Right ventricle myocardium inferior (tissue), 1 donor: ENCODE measurements around the gene KRTAP10-10. TPM values are rescaled to one million over a fixed set of nuclear protein-coding genes. Genes with fewer than 3 reads are reported as not detected.
"Not testable (repeated sequence)": the region's sequence is repeated elsewhere in the genome, so short reads cannot be mapped to it uniquely, and the experiment has no call there.

Experiments used
- ATAC-seq: fragments of 200-7000 bp; cut with Tn5 transposase; one replicate; pipeline ENCODE4 v1.9.1; 2020; ENCODE audit warnings: mild to moderate bottlenecking, moderate library complexity
- DNase-seq: peaks from one replicate; pipeline ENCODE4 v3.0.0; 2021; ENCODE audit errors: missing footprints
- intact Hi-C: fragments of 100-400 bp; cut with DNase I; formaldehyde crosslinking; loops from one replicate; pipeline ENCODE4 v1.11.0; 2022
- total RNA-seq: library from RNA; stranded (reverse); fragmentation: NEBNext Ultra II Directional; extraction: Animal tissue kit (Norgen Biotek cat#: 25700); gene quantifications from one replicate; pipeline ENCODE4 v1.2.1, GENCODE V29; 2021
- donor health status: DM: no; HTN: yes; CAD: no; lungs with severe emphysema.

The KRTAP10-10 gene
- total RNA-seq, 1 donor from 2014 or later, result not detected

GRCh38 chr21:44617071-44617501, 20.1 kb upstream of the KRTAP10-10 start:
- peak; percentile 43 for DNase-seq
- intact Hi-C loops, result loop anchor here (10.0 kb wide), 1 partner anchor 128 kb away; no protein-coding TSS in a partner anchor

GRCh38 chr21:44618504-44618903, 18.7 kb upstream of the KRTAP10-10 start:
- ATAC-seq (peak; percentile 77), DNase-seq (peak; percentile 77)
- intact Hi-C loops, result loop anchor here (10.0 kb wide), 1 partner anchor 126 kb away; no protein-coding TSS in a partner anchor

More at GRCh38 chr21:44617071-44617501, 20.1 kb upstream of the KRTAP10-10 start:
- ATAC-seq, result no peak

- no peak for ATAC-seq
- intact Hi-C loops, result loop anchor here (10.0 kb wide), 1 partner anchor 126 kb away; no protein-coding TSS in a partner anchor
- DNase-seq, result no peak
These were observed 18.2 kb upstream of the KRTAP10-10 start for GRCh38 chr21:44618909-44619308.

- intact Hi-C loops, result loop anchor here (10.0 kb wide), 1 partner anchor 125 kb away; no protein-coding TSS in a partner anchor
- ATAC-seq, result no peak
- DNase-seq, result no peak
These were observed 17.3 kb upstream of the KRTAP10-10 start for GRCh38 chr21:44619886-44620285.

GRCh38 chr21:44623575-44623974, 13.6 kb upstream of the KRTAP10-10 start:
- DNase-seq (no peak), ATAC-seq (no peak)
- intact Hi-C loops, result no loop called here

GRCh38 chr21:44625756-44626155, 11.4 kb upstream of the KRTAP10-10 start:
- DNase-seq, result no peak
- intact Hi-C loops, result no loop called here
- no peak for ATAC-seq

GRCh38 chr21:44626262-44626661, 10.9 kb upstream of the KRTAP10-10 start:
- ATAC-seq (no peak), DNase-seq (no peak)
- intact Hi-C loops, result no loop called here

GRCh38 chr21:44626673-44627143, 10.4 kb upstream of the KRTAP10-10 start, which contains the start of gene KRTAP10-9:
TSS of gene KRTAP10-9 (plus strand) at chr21:44627093. CDS start at chr21:44627172, 79 bp downstream.
- DNase-seq (no peak), ATAC-seq (no peak)
- intact Hi-C loops, result no loop called here

- intact Hi-C loops, DNase-seq: not testable (repeated sequence)
These were observed 9.9 kb upstream of the KRTAP10-10 start for GRCh38 chr21:44627181-44627822.

GRCh38 chr21:44627831-44628233, 9.3 kb upstream of the KRTAP10-10 start:
- ATAC-seq, DNase-seq: not testable (repeated sequence)

More at GRCh38 chr21:44627181-44627822, 9.9 kb upstream of the KRTAP10-10 start:
- ATAC-seq, result not testable (repeated sequence)

GRCh38 chr21:44628707-44629391, 8.3 kb upstream of the KRTAP10-10 start:
- intact Hi-C loops, result no loop called here
- peak; percentile 42 for ATAC-seq
- no peak for DNase-seq

More at GRCh38 chr21:44627831-44628233, 9.3 kb upstream of the KRTAP10-10 start:
- intact Hi-C loops, result not testable (repeated sequence)

- DNase-seq (no peak), ATAC-seq (no peak)
- intact Hi-C loops, result no loop called here
These were observed 6.7 kb upstream of the KRTAP10-10 start for GRCh38 chr21:44630440-44630839.

GRCh38 chr21:44632067-44632466, 5.1 kb upstream of the KRTAP10-10 start:
- DNase-seq (no peak), ATAC-seq (no peak)
- intact Hi-C loops, result no loop called here

- intact Hi-C loops, result no loop called here
- ATAC-seq (no peak), DNase-seq (no peak)
These were observed 743 bp upstream of the KRTAP10-10 start for GRCh38 chr21:44636209-44637017.

GRCh38 chr21:44637851-44638348, 744 bp downstream of the KRTAP10-10 start:
- ATAC-seq, intact Hi-C loops, DNase-seq: not testable (repeated sequence)

GRCh38 chr21:44638506-44639330, 1.6 kb downstream of the KRTAP10-10 start:
- DNase-seq, ATAC-seq, intact Hi-C loops: not testable (repeated sequence)

- DNase-seq (no peak), ATAC-seq (no peak)
- intact Hi-C loops, result no loop called here
These were observed 2.1 kb downstream of the KRTAP10-10 start for GRCh38 chr21:44639331-44639655.

GRCh38 chr21:44640761-44641160, 3.6 kb downstream of the KRTAP10-10 start:
- no peak for DNase-seq
- no peak for ATAC-seq
- intact Hi-C loops, result no loop called here
